ENCODE results near the gene IRX6. TPM values are rescaled to one million over a fixed set of nuclear protein-coding genes. Genes with fewer than 3 reads are reported as not detected.

The IRX6 gene
- total and polyA plus RNA-seq, 2 of the 13 experiments (the other 11 are each of a cell fraction or from before 2014, with no cell fraction given): not detected

DNA sequence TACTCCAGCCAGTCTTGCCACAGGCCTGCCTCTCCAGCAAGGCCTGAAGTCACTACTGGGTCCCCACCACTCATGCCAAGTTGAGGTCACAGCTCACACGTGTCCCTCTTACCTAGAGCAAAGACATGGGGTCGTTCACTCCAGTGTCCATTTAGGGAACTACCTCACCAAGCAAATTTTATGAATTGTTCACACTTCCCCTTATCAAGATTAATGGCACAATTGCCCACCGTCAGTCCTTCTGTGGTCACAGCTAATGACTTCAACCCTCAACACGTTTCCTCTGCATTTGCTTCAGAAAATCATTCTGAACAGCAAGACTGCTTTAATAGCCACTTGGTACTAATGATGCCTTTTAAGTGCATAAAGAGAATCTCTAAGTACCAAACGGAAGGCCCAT is 14.6 kb downstream of the IRX6 start (continued):
- TF ChIP-seq CBX2 (IDR thresholded peaks at IDR 0.05; ENCODE audit: low read depth, low read length) (no peak), CBX2 (CRISPR knock-in tag; IDR thresholded peaks at IDR 0.05; ENCODE audit: low read depth) (no peak), ETV6 (CRISPR knock-in tag; conservative IDR thresholded peaks at IDR 0.05) (no peak), YEATS4 (CRISPR knock-in tag; IDR thresholded peaks at IDR 0.05; ENCODE audit: borderline replicate concordance) (no peak)

DNA sequence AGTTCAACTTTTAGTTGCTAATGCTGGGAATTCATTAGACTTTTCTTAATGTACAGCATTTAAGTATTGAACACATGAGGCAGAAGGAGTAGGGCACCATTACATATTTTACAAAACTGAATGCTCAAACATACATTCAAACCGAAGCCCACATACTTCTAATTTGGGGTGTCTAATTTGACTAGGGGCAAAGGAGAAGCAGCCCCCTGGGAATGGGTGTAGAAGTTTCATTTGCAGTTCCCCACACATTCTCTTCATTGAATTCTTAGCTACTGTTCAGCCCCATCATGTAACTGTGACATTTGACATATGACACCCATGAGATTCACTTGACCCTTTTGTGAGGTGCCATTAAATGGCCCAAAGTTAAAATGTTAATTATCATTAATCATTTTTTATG is 16.4 kb downstream of the IRX6 start:
- no TSS peak for BruUV-seq (replicated peaks)
- H3K4me2 ChIP-seq (ENCODE audit: low read depth, low read length): no peak overlapping the region
- WGBS (ENCODE audit: low lambda C conversion rate): 8% methylated on average over 1 of the region's 1 CpG
- no peaks in the 10 kb centered on the region for H3K36me3 ChIP-seq (replicated peaks in 1 of 2; ENCODE audit: control insufficient read depth in 1 of 2, insufficient read depth in 2 of 2, low read length in 2 of 2)
- no peaks in the 10 kb centered on the region for H3K79me2 ChIP-seq (ENCODE audit: insufficient read depth, low read length)
- no peaks in the 10 kb centered on the region for H3K9me3 ChIP-seq (ENCODE audit: low read length)
- in situ Hi-C loops (cut with HindIII; ENCODE audit: extremely low pct_ligation_motif_present, low pct_unique_long_range_greater_than_20kb) (no loop called here), intact Hi-C loops (cut with micrococcal nuclease; ENCODE audit: unreplicated experiment) (no loop called here)
- ChIA-PET CTCF (ENCODE audit: low intra/inter-chr PET ratio, low total read pairs) (no interaction called here), POLR2A (no interaction called here)
- no peak for FAIRE-seq
- ATAC-seq: no peak
- no peak overlapping the region for H3K27ac ChIP-seq (ENCODE audit: extremely low read length, insufficient read depth, low read length)
- peaks cover 0 to 5% of the 10 kb centered on the region in 2 experiments; a peak in 2 of 5 replicates for H3K27me3 ChIP-seq (ENCODE audit: control insufficient read depth in 1 of 2, insufficient read depth in 2 of 2, low read length in 2 of 2)
- no peak overlapping the region for H2AFZ ChIP-seq (ENCODE audit: low read length)
- H3K4me1 ChIP-seq (ENCODE audit: insufficient read depth, low read length): no peaks in the 10 kb centered on the region
- TF ChIP-seq ZNF737 (CRISPR knock-in tag; IDR thresholded peaks at IDR 0.05; ENCODE audit: borderline replicate concordance) (no peak), MTF1 (CRISPR knock-in tag; IDR thresholded peaks at IDR 0.05) (no peak), ZNF318 (CRISPR knock-in tag; IDR thresholded peaks at IDR 0.05) (no peak), BORCS8-MEF2B (CRISPR knock-in tag; IDR thresholded peaks at IDR 0.05) (no peak)
- TF ChIP-seq, protein P1, sequence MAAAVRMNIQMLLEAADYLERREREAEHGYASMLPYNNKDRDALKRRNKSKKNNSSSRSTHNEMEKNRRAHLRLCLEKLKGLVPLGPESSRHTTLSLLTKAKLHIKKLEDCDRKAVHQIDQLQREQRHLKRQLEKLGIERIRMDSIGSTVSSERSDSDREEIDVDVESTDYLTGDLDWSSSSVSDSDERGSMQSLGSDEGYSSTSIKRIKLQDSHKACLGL (CRISPR knock-in tag; IDR thresholded peaks at IDR 0.05): no peak
- TF ChIP-seq, protein P2, sequence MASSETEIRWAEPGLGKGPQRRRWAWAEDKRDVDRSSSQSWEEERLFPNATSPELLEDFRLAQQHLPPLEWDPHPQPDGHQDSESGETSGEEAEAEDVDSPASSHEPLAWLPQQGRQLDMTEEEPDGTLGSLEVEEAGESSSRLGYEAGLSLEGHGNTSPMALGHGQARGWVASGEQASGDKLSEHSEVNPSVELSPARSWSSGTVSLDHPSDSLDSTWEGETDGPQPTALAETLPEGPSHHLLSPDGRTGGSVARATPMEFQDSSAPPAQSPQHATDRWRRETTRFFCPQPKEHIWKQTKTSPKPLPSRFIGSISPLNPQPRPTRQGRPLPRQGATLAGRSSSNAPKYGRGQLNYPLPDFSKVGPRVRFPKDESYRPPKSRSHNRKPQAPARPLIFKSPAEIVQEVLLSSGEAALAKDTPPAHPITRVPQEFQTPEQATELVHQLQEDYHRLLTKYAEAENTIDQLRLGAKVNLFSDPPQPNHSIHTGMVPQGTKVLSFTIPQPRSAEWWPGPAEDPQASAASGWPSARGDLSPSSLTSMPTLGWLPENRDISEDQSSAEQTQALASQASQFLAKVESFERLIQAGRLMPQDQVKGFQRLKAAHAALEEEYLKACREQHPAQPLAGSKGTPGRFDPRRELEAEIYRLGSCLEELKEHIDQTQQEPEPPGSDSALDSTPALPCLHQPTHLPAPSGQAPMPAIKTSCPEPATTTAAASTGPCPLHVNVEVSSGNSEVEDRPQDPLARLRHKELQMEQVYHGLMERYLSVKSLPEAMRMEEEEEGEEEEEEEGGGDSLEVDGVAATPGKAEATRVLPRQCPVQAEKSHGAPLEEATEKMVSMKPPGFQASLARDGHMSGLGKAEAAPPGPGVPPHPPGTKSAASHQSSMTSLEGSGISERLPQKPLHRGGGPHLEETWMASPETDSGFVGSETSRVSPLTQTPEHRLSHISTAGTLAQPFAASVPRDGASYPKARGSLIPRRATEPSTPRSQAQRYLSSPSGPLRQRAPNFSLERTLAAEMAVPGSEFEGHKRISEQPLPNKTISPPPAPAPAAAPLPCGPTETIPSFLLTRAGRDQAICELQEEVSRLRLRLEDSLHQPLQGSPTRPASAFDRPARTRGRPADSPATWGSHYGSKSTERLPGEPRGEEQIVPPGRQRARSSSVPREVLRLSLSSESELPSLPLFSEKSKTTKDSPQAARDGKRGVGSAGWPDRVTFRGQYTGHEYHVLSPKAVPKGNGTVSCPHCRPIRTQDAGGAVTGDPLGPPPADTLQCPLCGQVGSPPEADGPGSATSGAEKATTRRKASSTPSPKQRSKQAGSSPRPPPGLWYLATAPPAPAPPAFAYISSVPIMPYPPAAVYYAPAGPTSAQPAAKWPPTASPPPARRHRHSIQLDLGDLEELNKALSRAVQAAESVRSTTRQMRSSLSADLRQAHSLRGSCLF (CRISPR knock-in tag; IDR thresholded peaks at IDR 0.05; ENCODE audit: borderline replicate concordance): no peak
- DNase-seq (ENCODE audit: low spot score): no peak
- no peak overlapping the region for H3K9ac ChIP-seq (ENCODE audit: insufficient read depth, low read depth, low read length)
- H3K4me3 ChIP-seq (replicated peaks in 1 of 3; ENCODE audit: insufficient read depth in 1 of 3, low read depth in 2 of 3, low read length in 3 of 3): no peak overlapping the region
- no peaks in the 10 kb centered on the region for H4K20me1 ChIP-seq (ENCODE audit: insufficient read depth, low read length)

All from HepG2 (cell line).